Muscle layer of duodenum (tissue), 2 donors: ENCODE results near the gene HMX1.

Experiments used
- H3K27ac ChIP-seq: one replicate; pipeline ENCODE4 v1.7.0; 2013; ENCODE audit warnings: mild to moderate bottlenecking, low read length
- H3K27me3 ChIP-seq: one replicate; pipeline ENCODE4 v1.7.0; 2013; ENCODE audit warnings: low read depth, mild to moderate bottlenecking, control low read depth, low read length
- H3K36me3 ChIP-seq, 2 donors: one replicate each; pipeline ENCODE4 v1.7.0; 2013; ENCODE audit warnings: low read length in 2 of 2, control low read depth in 1 of 2, mild to moderate bottlenecking in 1 of 2; ENCODE audit not compliant: insufficient read depth in 2 of 2, control insufficient read depth in 1 of 2
- H3K4me1 ChIP-seq, 2 donors: one replicate each; pipeline ENCODE4 v1.7.0; 2013; ENCODE audit warnings: low read length in 2 of 2, mild to moderate bottlenecking in 2 of 2, control low read depth in 1 of 2, moderate library complexity in 1 of 2; ENCODE audit not compliant: insufficient read depth in 2 of 2, control insufficient read depth in 1 of 2
- H3K4me3 ChIP-seq, 2 donors: one replicate each; pipeline ENCODE4 v1.7.0; 2013; ENCODE audit warnings: low read length in 2 of 2, low read depth in 1 of 2, mild to moderate bottlenecking in 1 of 2
- H3K9me3 ChIP-seq, 2 donors: one replicate each; pipeline ENCODE4 v1.7.0; 2013; ENCODE audit warnings: low read length in 2 of 2, control low read depth in 1 of 2, mild to moderate bottlenecking in 1 of 2; ENCODE audit not compliant: control insufficient read depth in 1 of 2
- donor health status: healthy.

Gene HMX1

GRCh38 chr4:8897251-8898167, 25.9 kb upstream of the HMX1 start:
- Histone ChIP-seq H3K36me3 (no peaks in the 10 kb centered on the region), H3K4me3 (no peak overlapping the region), H3K9me3 (peaks cover 18 to 25% of the 10 kb centered on the region in 2 donors), H3K4me1 (peaks cover 0 to 21% of the 10 kb centered on the region in 2 donors), H3K27ac (no peak overlapping the region), H3K27me3 (peaks cover 15% of the 10 kb centered on the region)

GRCh38 chr4:8896506-8896905, 24.9 kb upstream of the HMX1 start:
- Histone ChIP-seq H3K4me1 (peaks cover 0 to 22% of the 10 kb centered on the region in 2 donors), H3K9me3 (peaks cover 10 to 15% of the 10 kb centered on the region in 2 donors), H3K36me3 (no peaks in the 10 kb centered on the region), H3K27ac (no peak overlapping the region), H3K27me3 (peaks cover 21% of the 10 kb centered on the region), H3K4me3 (no peak overlapping the region)

- peaks cover 25% of the 10 kb centered on the region for H3K27me3 ChIP-seq
- peaks cover 6 to 10% of the 10 kb centered on the region in 2 donors for H3K9me3 ChIP-seq
- peaks cover 0 to 22% of the 10 kb centered on the region in 2 donors for H3K4me1 ChIP-seq
- no peak overlapping the region for H3K4me3 ChIP-seq
- H3K36me3 ChIP-seq: no peaks in the 10 kb centered on the region
- no peak overlapping the region for H3K27ac ChIP-seq
Observed at GRCh38 chr4:8896071-8896470, 24.4 kb upstream of the HMX1 start.

GRCh38 chr4:8895295-8895694, 23.7 kb upstream of the HMX1 start:
- Histone ChIP-seq H3K36me3 (no peaks in the 10 kb centered on the region), H3K27me3 (peaks cover 28% of the 10 kb centered on the region), H3K9me3 (peaks cover 0 to 3% of the 10 kb centered on the region in 2 donors)

GRCh38 chr4:8894424-8894816, 22.8 kb upstream of the HMX1 start:
- Histone ChIP-seq H3K4me1 (peaks cover 0 to 22% of the 10 kb centered on the region in 2 donors), H3K4me3 (no peak overlapping the region), H3K27me3 (peaks cover 29% of the 10 kb centered on the region)

More at GRCh38 chr4:8895295-8895694, 23.7 kb upstream of the HMX1 start:
- Histone ChIP-seq H3K4me3 (no peak overlapping the region), H3K4me1 (peaks cover 0 to 22% of the 10 kb centered on the region in 2 donors), H3K27ac (no peak overlapping the region)

GRCh38 chr4:8893624-8894423, 22.2 kb upstream of the HMX1 start:
- H3K27ac ChIP-seq: no peak overlapping the region
- H3K36me3 ChIP-seq: no peaks in the 10 kb centered on the region
- no peaks in the 10 kb centered on the region for H3K9me3 ChIP-seq
- peaks cover 35% of the 10 kb centered on the region for H3K27me3 ChIP-seq
- no peak overlapping the region for H3K4me3 ChIP-seq
- H3K4me1 ChIP-seq: peaks cover 0 to 22% of the 10 kb centered on the region in 2 donors

More at GRCh38 chr4:8894424-8894816, 22.8 kb upstream of the HMX1 start:
- Histone ChIP-seq H3K36me3 (no peaks in the 10 kb centered on the region), H3K27ac (no peak overlapping the region), H3K9me3 (no peaks in the 10 kb centered on the region)

GRCh38 chr4:8893227-8893623, 21.6 kb upstream of the HMX1 start:
- Histone ChIP-seq H3K9me3 (no peaks in the 10 kb centered on the region), H3K36me3 (no peaks in the 10 kb centered on the region), H3K4me1 (peaks cover 0 to 22% of the 10 kb centered on the region in 2 donors), H3K27me3 (peaks cover 38% of the 10 kb centered on the region), H3K27ac (no peak overlapping the region), H3K4me3 (peak overlapping the region in 1 of 2 donors; percentile 24)

- Histone ChIP-seq H3K27ac (no peak overlapping the region), H3K4me1 (peaks cover 0 to 22% of the 10 kb centered on the region in 2 donors), H3K9me3 (no peaks in the 10 kb centered on the region), H3K36me3 (no peaks in the 10 kb centered on the region), H3K27me3 (peaks cover 42% of the 10 kb centered on the region), H3K4me3 (peak overlapping the region in 1 of 2 donors; percentile 24)
Observed at GRCh38 chr4:8892556-8893226, 21.1 kb upstream of the HMX1 start.

- Histone ChIP-seq H3K27me3 (peaks cover 47% of the 10 kb centered on the region), H3K27ac (no peak overlapping the region), H3K4me1 (peaks cover 0 to 22% of the 10 kb centered on the region in 2 donors), H3K36me3 (no peaks in the 10 kb centered on the region), H3K9me3 (peaks cover 4 to 5% of the 10 kb centered on the region in 2 donors), H3K4me3 (no peak overlapping the region)
Observed at GRCh38 chr4:8891646-8892555, 20.3 kb upstream of the HMX1 start.

GRCh38 chr4:8891255-8891645, 19.6 kb upstream of the HMX1 start:
- H3K27me3 ChIP-seq: peaks cover 47% of the 10 kb centered on the region

More at GRCh38 chr4:8891255-8891645, 19.6 kb upstream of the HMX1 start:
- no peak overlapping the region for H3K27ac ChIP-seq
- peaks cover 0 to 22% of the 10 kb centered on the region in 2 donors for H3K4me1 ChIP-seq
- H3K9me3 ChIP-seq: peaks cover 5 to 6% of the 10 kb centered on the region in 2 donors
- no peak overlapping the region for H3K4me3 ChIP-seq
- no peaks in the 10 kb centered on the region for H3K36me3 ChIP-seq
